ENCODE data around the gene TCP1. TPM values are rescaled to one million over a fixed set of nuclear protein-coding genes. Genes with fewer than 3 reads are reported as not detected.

Gene TCP1
- total RNA-seq, 2 donors from 2014 or later = 165 to 172 TPM

GRCh38 chr6:159790149-159790955 lies 950 bp upstream of the TCP1 start, which contains the start of gene MRPL18:
Gene MRPL18, plus strand, starts transcription at chr6:159790467. Its CDS starts 121 bp downstream, at chr6:159790588.
- intact Hi-C loops (cut with DNase I, micrococcal nuclease) = no loop called here
- DNase-seq = peak; percentile 91 to 99
- peak; percentile 80 for ATAC-seq

- peak; percentile 46 for ATAC-seq
- peak; percentile 61 to 75 for DNase-seq
- intact Hi-C loops (cut with DNase I, micrococcal nuclease) = loop anchor here in 1 of 2 donors (10.0 kb wide), 2 partner anchors 54 to 104 kb away; no protein-coding TSS in a partner anchor
These were observed 537 bp downstream of the TCP1 start for GRCh38 chr6:159788753-159789376.

- DNase-seq = peak in 1 of 2 donors; percentile 39
- intact Hi-C loops (cut with DNase I, micrococcal nuclease) = loop anchor here in 1 of 2 donors (10.0 kb wide), 2 partner anchors 53 to 103 kb away; no protein-coding TSS in a partner anchor
- ATAC-seq = no peak
These were observed 1.1 kb downstream of the TCP1 start for GRCh38 chr6:159788276-159788675.

- DNase-seq = no peak
- peak; percentile 35 for ATAC-seq
- intact Hi-C loops (cut with DNase I, micrococcal nuclease) = no loop called here
These were observed 10.8 kb downstream of the TCP1 start for GRCh38 chr6:159778542-159779103.

- ATAC-seq = no peak
- intact Hi-C loops (cut with DNase I, micrococcal nuclease) = no loop called here
- no peak for DNase-seq
These were observed 11.3 kb downstream of the TCP1 start for GRCh38 chr6:159778131-159778530.

- ATAC-seq = peak; percentile 91
- intact Hi-C loops (cut with DNase I, micrococcal nuclease) = no loop called here
- peak in 1 of 2 donors; percentile 42 for DNase-seq
These were observed 12.0 kb downstream of the TCP1 start for GRCh38 chr6:159777240-159777904.

- intact Hi-C loops (cut with DNase I, micrococcal nuclease) = no loop called here
- ATAC-seq (no peak), DNase-seq (no peak)
These were observed 17.2 kb downstream of the TCP1 start for GRCh38 chr6:159772196-159772595.

GRCh38 chr6:159769470-159769869 lies 19.9 kb downstream of the TCP1 start:
- ATAC-seq = no peak
- no peak for DNase-seq

GRCh38 chr6:159766906-159767305 lies 22.5 kb downstream of the TCP1 start:
- ATAC-seq (no peak), DNase-seq (no peak)
- intact Hi-C loops (cut with DNase I, micrococcal nuclease) = no loop called here

More at GRCh38 chr6:159769470-159769869, 19.9 kb downstream of the TCP1 start:
- intact Hi-C loops (cut with DNase I, micrococcal nuclease) = no loop called here

GRCh38 chr6:159762681-159763293 lies 26.6 kb downstream of the TCP1 start:
- ATAC-seq = peak; percentile 31
- DNase-seq = peak; percentile 46 to 50
- intact Hi-C loops (cut with DNase I, micrococcal nuclease) = no loop called here

- intact Hi-C loops (cut with DNase I, micrococcal nuclease) = no loop called here
- DNase-seq = peak; percentile 93 to 98
- peak; percentile 96 for ATAC-seq
These were observed 27.3 kb downstream of the TCP1 start, which contains the start of gene ACAT2 for GRCh38 chr6:159761873-159762680. Gene ACAT2, plus strand, starts transcription at chr6:159762045. Its CDS starts 43 bp downstream, at chr6:159762088.

GRCh38 chr6:159761129-159761872 lies 28.1 kb downstream of the TCP1 start:
- peak; percentile 35 to 53 for DNase-seq

GRCh38 chr6:159760602-159761057 lies 28.8 kb downstream of the TCP1 start:
- ATAC-seq (no peak), DNase-seq (no peak)
- intact Hi-C loops (cut with DNase I, micrococcal nuclease) = no loop called here

More at GRCh38 chr6:159761129-159761872, 28.1 kb downstream of the TCP1 start:
- intact Hi-C loops (cut with DNase I, micrococcal nuclease) = no loop called here
- no peak for ATAC-seq

- ATAC-seq = no peak
- intact Hi-C loops (cut with DNase I, micrococcal nuclease) = no loop called here
These were observed 29.8 kb downstream of the TCP1 start for GRCh38 chr6:159759645-159760044.

GRCh38 chr6:159758031-159759001 lies 31.1 kb downstream of the TCP1 start:
- no peak for ATAC-seq
- intact Hi-C loops (cut with DNase I, micrococcal nuclease) = no loop called here
- no peak for DNase-seq

More at GRCh38 chr6:159759645-159760044, 29.8 kb downstream of the TCP1 start:
- DNase-seq = no peak

- ATAC-seq (no peak), DNase-seq (no peak)
- intact Hi-C loops (cut with DNase I, micrococcal nuclease) = no loop called here
These were observed 32.9 kb downstream of the TCP1 start for GRCh38 chr6:159756508-159756907.
